H1 (cell line): Measurements from ENCODE around the gene LYL1. TPM values are rescaled to one million over a fixed set of nuclear protein-coding genes. Genes with fewer than 3 reads are reported as not detected.

Experiments used
- CTCF ChIP-seq, 3 experiments: IDR thresholded peaks; 1 replicate in 2 of 3; 2 replicates in 1 of 3; pipeline versions ENCODE4 v1.5.1 to v1.6.1; 2011; ENCODE audit warnings: low read length in 3 of 3, mild to moderate bottlenecking in 3 of 3, inconsistent platforms in 2 of 3, low read depth in 1 of 3, moderate library complexity in 1 of 3; ENCODE audit not compliant: insufficient read depth in 1 of 3; ENCODE audit errors: control extremely low read depth in 1 of 3
- RFX5 ChIP-seq: IDR thresholded peaks from 2 replicates; pipeline ENCODE4 v1.6.1; 2011; ENCODE audit warnings: low read depth, low read length, improper control_type of control experiment, borderline replicate concordance
- polyA plus RNA-seq, 7 experiments: library from polyadenylated mRNA; depleted of rRNA in 3 of 7; stranded (reverse) in 5 of 7; unstranded in 2 of 7; fragments of >200 nt in 5 of 7; fragments of 200-250 nt in 2 of 7; gene quantifications; 1 replicate in 5 of 7; 2 replicates in 1 of 7; 4 replicates in 1 of 7; pipeline versions ENCODE4 v1.2.1 to v1.2.3, GENCODE V29; 2011 to 2013; ENCODE audit warnings: missing spikeins in 2 of 7, mixed read lengths in 2 of 7
- total RNA-seq: library from RNA; stranded (reverse); fragmentation: NEBNext Ultra II Directional; extraction: Animal tissue kit (Norgen Biotek cat#: 25700); gene quantifications from 2 replicates; pipeline ENCODE4 v1.2.1, GENCODE V29; 2021

LYL1 gene
- total and polyA plus RNA-seq, 2 of the 8 experiments (the other 6 are each of a cell fraction or from before 2014, with no cell fraction given): 0.58 to 0.76 TPM

GRCh38 chr19:13089139-13089856, 13.4 kb downstream of the LYL1 start (continued):
- TF ChIP-seq CTCF (IDR thresholded peaks at IDR 0.05; ENCODE audit: control extremely low read depth in 1 of 3, insufficient read depth in 1 of 3, low read depth in 1 of 3, low read length in 3 of 3): peak; percentile 88 to 99 (median 93)
- no peak for TF ChIP-seq RFX5
- TF ChIP-seq, all 59 proteins: peak for 3
